ENCODE measurements around the gene SEL1L.
"Not testable (repeated sequence)": the region's sequence is repeated elsewhere in the genome, so short reads cannot be mapped to it uniquely, and the experiment has no call there.

The SEL1L gene

DNA sequence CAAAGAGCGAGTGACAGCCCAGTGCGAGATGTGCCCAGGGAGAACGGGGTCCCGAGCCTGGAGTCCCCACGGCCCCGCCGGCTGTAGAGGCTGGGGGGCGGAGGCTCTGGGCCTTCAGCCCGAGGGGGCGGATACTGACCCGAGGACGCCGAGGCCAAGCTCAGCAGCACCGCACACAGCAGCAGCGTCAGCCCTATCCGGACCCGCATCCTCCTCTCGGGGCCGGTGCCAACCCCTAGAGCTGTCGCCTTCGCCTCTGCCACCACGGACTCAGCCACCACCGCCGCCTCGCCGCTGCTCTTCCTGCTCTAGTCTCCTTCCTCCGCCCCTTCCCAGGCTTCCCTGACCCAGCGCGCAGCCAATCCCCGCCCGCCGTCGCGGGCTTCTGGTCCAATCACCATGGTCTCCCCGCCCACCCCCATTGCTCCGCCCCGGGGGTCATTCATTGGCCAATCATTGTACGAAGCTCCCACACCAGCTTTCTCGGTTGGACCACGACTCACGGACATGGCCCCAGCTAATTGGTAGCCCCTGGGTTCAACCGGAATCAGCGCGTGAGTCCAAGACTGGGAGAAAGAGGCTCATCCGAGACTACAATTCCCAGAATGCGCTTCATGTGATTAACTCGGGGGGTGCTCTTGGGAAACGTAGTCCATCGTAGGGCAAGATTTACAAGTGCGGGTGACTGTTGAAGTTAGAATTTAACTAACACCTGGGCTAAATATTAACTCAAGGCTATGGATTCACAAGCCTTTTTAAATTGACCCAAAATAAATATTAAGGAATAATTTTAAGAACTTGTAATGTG is at the start of gene SEL1L:
Gene SEL1L (minus strand): TSS at position 318 of the 808 bp plus-strand sequence. CDS start 109 bp downstream, at position 209.
- peak; percentile 99 for DNase-seq (ENCODE audit: low read depth in 1 of 2, low spot score in 1 of 2)

DNA sequence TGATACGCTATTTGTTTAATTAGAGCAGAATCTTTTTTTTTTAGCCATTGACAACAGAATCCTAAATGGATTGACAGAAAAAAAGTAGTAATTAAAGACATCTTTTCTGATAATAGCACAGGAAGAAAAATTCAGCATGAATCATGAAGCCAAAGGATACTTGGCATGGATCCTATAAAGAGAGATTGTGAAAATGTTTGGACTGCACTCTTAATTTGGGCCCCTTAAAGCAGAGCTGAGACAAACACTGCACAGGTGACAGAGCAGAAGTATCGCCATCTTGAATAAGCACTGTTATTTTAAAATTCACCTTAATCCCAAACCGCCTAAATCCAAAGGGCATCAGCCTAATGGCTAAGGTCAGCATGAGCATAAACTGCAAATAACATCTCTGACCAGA is 48.8 kb upstream of the SEL1L start:
- no peak for DNase-seq (ENCODE audit: low read depth in 1 of 2, low spot score in 1 of 2)

DNA sequence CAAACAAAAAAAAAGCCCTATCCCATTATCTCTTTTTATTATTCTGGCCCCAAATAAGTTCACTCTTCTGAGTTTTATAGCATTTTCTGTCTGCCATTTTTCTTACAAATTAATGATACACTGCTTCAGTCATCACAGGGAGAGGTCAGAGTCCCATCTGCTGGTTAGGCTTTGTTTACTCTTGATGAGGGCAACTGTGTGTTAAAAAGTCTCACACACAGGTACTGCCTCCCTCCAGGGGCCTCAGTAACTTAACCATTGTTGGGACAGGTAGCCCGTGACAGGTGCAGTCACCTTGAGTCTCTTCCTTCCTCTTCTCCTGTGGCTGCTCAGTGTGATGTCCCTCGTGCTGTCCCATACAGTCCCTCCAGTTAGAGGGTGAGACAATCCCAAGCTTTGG is 45.5 kb upstream of the SEL1L start:
- DNase-seq (ENCODE audit: low read depth in 1 of 2, low spot score in 1 of 2): no peak

DNA sequence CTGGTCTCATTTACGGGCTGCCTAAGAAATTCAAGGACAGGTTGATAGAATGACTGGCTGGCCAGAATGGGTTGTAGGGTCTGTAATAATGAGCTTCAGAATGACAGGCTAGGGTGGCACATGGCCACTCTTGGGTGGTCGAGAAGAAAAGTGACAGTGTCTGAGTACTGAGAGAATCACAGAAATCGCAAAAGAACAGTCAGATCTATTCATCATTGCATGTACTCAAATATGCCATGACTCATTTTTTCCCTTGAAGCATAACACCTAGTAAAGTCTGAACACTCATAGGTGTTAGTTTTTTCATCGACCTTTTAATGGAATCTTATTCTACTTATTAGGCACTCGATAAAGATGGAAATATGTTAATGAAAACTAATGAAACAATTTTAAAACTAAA is 37.8 kb upstream of the SEL1L start:
- DNase-seq (ENCODE audit: low read depth in 1 of 2, low spot score in 1 of 2): no peak

DNA sequence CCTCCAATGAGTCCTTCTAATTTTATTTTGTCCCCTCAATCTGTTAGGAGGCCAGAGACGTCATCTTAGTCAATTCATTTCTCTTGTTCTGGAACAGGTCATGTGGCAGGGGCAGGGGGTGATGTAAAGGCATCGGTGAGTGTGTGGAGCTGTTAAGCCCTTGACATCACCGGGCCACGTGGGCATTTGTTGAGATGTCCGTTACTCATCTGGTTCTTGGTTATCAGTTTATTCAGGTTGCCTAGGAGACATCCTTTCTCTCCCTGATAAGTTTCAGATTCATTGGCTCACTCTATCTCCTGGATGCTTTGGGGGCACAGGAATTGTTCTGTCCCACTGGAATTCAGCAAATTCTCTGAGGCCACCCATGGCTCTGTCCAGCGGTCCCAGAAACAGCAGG is 33.6 kb upstream of the SEL1L start:
- no peak for DNase-seq (ENCODE audit: low read depth in 1 of 2, low spot score in 1 of 2)

DNA sequence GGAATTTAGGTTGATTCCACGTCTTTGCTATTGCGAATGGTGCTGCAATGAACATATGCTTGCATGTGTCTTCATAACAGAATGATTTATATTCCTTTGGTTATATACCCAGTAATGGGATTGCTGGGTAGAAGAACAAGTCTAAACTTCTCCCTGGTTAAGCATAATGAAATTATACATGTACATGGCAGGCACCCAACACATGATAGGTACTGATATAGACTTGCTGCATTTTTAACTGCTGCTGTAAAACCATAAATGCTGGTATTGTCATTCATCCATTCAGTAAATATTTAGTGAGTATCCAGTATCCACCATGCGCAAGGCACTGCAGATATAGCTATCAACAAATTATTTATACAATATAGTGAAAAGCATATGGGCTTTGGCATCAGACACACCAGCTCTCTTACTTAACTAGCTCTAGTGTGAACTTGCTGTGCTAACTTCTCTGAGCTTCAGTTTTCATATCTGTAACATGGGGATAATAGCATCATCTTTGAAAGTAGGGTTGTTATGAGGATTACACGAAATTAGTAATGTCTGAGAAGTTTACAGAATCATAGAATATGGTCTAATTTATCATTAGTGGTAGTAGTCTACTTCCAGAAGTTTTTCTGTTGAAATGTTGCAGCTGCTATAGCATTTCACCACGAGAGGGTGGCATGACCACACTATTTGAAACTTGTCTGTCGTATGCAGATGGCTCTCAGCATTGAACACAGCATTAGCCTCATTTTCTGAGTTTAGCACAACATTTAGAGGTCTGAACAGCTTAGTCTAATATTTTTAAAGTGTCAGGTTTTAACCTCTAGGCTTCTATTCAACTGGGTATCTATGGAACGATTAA is 32.0 kb upstream of the SEL1L start:
- DNase-seq (ENCODE audit: low read depth in 1 of 2, low spot score in 1 of 2): no peak

DNA sequence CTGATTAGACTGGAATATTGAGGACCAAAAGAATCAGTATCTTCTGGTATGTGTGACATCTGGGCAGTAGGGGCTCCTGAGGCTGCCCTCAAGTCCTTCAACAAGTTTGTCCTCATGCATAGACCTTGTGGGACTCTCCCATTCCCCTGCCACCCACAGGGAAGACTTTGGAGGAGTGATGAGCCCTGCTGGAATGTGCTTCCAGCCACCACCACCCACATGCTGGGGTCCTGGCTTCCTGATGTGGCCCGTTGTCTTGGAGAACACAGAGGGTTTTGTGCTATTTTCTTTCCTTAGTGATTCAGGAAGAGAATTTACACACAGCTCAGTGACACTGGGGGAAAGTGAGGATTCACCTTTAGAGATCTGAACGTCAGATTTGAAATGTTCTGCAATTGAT is 29.2 kb upstream of the SEL1L start:
- no peak for DNase-seq (ENCODE audit: low read depth in 1 of 2, low spot score in 1 of 2)

DNA sequence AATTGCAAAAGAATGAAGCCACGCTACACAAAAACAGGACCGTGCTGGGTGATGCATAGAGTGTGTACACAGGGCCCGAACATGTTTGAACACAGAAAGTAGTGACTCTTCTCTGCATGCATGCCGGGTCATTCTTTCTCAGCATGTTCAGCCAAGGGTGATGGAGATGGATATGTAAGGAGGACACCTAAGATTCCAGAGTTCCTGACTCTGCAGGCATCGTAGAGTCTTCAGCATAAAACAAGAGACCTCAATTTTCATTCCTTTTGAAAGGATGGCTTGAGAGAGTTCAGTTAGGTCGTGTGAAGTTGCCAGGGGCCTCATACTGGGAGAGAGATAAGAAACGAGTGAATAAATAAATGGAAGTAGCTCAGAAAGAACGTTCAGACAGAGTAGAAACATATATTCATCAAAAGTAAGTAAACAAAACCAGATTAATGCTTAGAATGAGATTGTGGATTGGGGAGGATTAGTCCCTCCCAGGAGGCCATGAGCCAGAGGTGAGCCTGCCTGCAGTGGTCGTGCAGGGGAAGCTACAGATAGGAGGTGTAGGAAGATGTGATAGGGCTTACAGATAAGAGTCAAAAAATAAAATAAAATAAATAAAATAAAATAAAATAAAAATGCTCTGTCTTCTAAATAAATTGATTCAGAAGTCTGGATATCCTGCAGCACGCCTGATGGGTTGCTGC is 27.6 kb upstream of the SEL1L start:
- no peak for DNase-seq (ENCODE audit: low read depth in 1 of 2, low spot score in 1 of 2)

DNA sequence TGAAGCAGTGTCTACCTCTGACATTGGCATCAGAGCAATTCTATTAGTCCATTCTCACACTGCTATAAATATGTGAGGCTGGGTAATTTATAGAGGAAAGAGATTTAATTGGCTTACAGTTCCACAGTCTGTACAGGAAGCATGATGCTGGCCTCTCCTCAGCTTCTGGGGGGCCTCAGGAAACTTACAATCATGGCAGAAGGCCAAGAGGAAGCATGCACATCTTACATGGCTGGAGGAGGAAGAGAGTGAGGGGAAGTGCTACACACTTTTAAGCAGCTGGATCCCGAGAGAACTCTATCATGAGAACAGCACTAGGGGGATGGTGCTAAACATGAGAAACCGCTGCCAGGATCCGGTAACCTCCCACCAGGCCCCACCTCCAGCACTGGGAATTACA is 25.7 kb upstream of the SEL1L start:
- no peak for DNase-seq (ENCODE audit: low read depth in 1 of 2, low spot score in 1 of 2)

DNA sequence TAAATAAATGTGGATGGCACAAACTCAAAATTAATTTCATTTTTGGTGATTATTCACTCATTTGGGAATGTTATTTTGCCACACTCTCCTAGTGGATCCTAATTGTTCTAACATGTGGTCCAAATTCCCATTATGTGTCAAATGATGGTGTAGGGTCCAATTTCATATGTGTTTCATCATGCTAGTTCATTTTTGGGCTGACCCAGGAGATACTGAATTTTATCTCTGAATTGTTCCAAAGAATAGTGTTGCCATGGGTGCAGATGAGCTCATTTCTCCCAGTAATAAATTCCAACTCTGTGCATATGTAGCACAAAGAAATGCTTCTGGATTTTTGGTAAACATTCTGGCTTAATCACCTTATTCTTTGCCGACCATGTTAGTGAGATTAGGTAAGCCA is 23.5 kb upstream of the SEL1L start:
- no peak for DNase-seq (ENCODE audit: low read depth in 1 of 2, low spot score in 1 of 2)

DNA sequence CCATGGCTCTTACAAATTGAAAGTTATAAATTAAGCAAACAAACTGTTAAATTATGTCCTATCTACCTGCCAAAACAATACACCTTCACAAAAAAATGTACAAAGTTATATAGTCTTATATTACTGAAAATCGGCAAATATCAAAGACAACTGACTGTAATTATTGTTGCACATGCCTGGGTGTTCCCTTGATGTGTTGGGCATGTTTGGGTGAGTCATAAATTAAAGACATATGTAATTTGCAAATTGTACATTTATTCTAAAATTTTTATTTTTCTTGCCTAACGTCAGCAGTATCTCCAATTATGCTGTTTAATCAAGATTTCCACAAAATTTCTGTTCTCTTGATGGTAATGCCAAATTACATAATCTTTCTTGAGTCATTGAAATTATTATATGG is 22.0 kb upstream of the SEL1L start:
- DNase-seq (ENCODE audit: low read depth in 1 of 2, low spot score in 1 of 2): no peak

DNA sequence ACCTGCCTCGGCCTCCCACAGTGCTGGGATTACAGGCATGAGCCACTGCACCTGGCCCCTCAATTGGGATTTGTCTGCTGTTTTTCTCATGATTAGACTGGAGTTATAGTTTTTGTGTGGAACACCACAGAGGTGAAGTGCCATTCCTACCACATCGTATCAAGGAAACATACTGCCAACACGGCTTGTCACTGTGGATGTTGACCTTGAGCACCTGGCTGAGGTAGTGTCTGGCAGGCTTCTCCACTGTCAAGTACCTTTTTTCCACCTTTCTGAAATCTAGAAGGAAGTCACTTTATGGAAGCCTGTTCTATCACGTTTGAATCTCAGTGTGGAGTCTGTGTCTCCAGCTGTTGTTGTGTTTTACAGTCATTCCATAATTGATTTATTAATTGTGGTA is 21.4 kb upstream of the SEL1L start:
- no peak for DNase-seq (ENCODE audit: low read depth in 1 of 2, low spot score in 1 of 2)

DNA sequence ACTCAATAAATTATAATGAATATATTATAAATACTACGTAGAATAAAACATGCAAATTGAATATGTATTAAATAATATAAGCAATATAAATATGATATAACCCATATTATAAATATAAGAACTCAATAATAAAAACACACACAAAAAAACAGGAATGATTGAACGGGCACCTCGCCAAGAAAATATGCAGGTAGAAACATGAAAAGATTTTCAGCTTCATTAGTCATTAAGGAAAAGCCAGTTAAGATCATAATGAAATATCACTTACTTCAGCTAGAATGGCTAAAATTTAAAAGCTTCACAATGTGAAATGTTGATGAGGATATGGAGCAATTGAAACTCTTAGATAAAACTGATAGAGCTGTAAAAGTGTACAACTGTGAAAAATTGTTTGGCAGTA is 17.8 kb upstream of the SEL1L start:
- DNase-seq (ENCODE audit: low read depth in 1 of 2, low spot score in 1 of 2): no peak

DNA sequence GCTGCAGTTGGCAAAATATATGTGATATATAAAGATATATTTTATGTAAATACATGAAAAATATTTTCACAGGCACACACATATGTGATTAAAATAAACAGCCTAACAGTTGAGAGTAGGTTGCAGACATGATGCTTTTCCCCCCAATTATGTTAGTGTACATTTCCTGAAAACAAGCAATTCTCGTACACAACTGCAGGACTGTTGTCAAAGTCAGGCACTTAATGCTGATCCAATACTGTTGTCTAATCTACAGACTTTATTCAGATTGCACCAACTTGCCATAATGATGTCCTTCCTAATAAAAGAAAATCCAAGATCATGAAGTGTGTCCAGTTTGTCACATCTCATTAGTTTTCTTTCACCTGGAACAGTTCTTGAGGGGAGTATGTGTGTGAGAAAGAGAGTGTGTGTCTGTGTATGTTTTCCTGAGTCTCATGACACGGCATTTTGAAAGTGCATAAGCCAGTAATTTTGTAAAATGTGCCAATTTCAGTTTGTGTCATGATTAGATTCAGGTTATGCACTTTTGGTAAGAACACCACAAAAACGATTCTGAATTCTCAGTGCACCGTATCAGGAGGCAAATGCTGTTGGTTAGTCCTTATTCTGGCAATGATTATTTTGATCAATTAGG is 16.5 kb upstream of the SEL1L start:
- DNase-seq (ENCODE audit: low read depth in 1 of 2, low spot score in 1 of 2): no peak

DNA sequence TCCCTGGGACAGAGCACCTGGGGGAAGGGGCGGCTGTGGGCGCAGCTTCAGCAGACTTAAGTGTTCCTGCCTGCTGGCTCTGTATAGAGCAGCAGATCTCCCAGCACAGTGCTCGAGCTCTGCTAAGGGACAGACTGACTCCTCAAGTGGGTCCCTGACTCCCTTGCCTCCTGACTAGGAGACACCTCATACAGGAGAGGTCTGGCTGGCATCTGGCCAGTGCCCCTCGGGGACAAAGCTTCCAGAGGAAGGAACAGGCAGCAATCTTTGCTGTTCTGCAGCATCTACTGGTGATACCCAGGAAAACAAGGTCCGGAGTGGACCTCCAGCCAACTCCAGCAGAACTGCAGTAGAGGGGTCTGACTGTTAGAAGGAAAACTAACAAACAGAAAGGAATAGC is 7.6 kb upstream of the SEL1L start:
- DNase-seq (ENCODE audit: low read depth in 1 of 2, low spot score in 1 of 2): not testable (repeated sequence)

DNA sequence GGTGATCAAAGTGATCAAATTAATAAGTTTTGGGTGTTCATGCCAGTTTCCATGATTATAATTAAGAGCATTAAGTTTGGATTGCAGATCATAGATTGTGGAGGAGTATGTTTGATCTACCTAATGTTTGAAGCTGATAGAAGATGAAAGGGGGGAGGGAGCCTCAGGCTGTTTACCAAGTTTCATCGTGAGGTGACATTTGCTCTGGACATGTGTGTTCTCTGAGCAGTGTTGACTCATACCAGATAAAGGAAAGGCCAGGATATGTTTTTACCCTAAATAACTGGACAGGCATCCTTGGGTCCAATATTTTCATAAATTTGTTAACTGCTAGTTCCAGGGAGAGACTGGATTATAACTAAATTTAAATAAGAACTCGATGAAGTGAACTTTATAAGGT is 3.5 kb upstream of the SEL1L start:
- DNase-seq (ENCODE audit: low read depth in 1 of 2, low spot score in 1 of 2): no peak

DNA sequence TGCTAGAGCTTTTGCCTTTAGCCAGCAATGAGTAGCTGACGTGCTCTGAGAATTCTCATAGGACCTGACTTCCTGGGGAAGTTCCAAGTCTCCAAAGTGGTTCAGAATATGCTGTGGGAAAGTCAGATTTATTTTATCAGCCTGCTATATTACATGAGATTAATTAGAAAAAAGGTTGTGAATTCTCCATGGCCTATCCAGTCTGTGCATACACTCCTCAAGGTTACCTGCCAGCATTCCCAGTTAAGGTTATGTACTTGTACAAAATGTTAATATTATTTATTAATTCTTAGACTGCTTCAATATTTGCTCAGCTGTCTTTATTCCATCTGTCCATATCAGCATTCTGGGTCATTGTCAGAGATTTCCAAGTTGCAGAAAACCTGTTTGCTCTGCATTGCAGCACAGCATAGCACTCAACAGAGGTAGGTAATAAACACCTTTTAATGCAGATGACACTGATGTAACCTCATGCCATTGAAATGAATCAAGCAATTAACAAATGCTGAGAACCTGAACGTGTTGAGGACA is 2.7 kb upstream of the SEL1L start:
- no peak for DNase-seq (ENCODE audit: low read depth in 1 of 2, low spot score in 1 of 2)

DNA sequence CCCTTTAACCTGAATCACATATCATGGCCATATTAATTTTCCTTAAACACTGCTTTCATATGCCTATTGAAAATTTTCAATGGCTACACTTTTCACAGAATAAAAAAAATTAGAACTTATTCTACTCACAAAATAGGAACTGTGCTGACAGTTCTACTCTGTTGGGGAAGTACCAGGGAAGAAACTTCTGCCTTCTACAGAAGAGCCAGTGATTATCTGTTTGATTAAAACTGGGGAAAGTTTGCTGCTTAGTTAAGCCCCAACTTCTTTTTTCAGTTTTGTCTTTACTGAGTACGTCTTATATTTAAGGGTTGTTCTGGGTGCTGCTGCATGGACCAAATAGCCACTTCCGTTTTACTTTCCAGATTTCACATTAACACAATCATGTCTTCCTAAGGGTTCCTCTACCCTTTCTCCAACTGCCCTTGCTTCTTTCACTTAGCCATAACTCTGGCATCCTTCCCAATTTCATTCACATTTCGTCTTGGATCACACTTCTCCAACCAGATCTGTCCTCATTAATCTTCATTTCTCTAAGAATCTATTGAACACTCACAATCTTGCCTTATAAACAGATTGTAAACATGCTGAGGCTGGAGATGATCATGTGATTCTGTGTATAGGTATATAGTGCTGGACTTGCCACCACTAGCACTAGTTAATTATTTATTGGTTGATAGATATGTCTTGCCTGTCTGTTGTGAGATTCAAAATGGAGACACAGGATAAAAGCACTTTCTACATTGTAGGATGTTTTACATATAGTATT is 1.9 kb upstream of the SEL1L start:
- no peak for DNase-seq (ENCODE audit: low read depth in 1 of 2, low spot score in 1 of 2)

DNA sequence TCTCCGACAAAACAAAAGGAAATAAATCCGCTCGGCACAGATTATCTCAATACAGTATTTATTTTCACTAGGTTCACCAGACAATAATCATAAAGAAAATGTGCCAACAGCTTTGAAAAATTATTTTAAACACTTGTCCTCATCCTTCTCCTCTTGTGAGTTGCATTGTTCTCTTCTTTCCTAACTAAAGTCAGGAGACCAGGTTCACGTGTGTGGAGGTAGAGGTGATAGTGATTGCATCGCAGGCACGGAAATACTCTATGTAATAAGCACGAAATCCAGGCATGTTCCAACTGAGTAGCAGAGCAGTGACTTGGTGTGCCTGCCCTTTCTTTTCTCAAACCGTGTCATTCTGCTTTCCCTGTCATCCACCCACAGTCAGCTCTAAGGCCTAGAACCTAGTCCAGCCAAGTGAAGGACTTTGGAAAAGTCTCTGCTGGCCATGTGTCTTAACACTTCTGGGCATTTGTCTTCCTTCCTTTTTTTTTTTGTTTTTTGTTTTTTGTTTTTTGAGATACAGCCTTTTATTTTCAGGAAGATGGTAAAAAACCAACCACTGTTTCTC is 939 bp upstream of the SEL1L start:
- no peak for DNase-seq (ENCODE audit: low read depth in 1 of 2, low spot score in 1 of 2)

DNA sequence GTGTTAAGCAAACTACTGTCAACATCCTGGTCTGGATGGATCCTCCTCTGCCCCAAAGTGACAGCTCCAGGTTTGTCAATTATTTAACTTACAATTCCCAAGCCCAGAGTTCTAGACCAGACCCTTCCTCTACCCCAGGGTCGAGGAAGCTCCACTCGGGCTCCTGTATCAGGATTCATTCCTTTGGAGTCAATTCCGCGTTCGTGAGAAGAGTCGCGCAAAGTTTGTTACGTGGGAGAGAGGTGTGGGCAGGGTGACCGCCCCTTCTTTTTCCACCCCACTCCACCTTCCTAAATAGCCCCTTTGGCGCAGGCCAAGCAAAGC is 479 bp downstream of the SEL1L start:
- no peak for DNase-seq (ENCODE audit: low read depth in 1 of 2, low spot score in 1 of 2)
